Stimulated activated CD4-positive, alpha-beta T cell treated with anti-CD3 and anti-CD28 coated beads, Interleukin-2, amount 100 ng/mL, for 48 hours (primary cell): ENCODE data around the gene FOXD2.

ENCODE experiments used
- DNase-seq, 2 donors: peaks; one replicate each; pipeline ENCODE4 v3.0.0-alpha.2; 2020

FOXD2 gene

DNA sequence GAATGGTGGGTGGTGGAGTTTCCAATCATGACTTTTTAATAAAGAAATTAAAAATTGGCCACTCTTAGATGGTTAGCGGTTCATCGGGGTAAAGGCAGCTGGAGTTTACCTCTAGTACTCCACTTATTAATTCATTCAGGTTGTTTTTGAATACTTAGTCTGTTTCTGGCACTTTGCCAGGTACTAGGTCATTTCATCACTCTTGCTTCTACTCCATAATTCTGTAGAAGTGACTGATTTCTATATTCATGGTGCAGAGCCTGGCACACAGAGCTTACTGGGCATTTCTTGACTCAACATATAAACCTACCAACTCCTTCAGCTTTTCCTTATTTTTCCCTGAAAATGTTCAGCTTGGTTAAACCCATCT lies 31.5 kb downstream of the FOXD2 start:
- no peak for DNase-seq

GRCh38 chr1:47469910-47470309 lies 32.1 kb downstream of the FOXD2 start:
- DNase-seq, result no peak

- no peak for DNase-seq
Observed at GRCh38 chr1:47471163-47471562, 33.3 kb downstream of the FOXD2 start.

DNA sequence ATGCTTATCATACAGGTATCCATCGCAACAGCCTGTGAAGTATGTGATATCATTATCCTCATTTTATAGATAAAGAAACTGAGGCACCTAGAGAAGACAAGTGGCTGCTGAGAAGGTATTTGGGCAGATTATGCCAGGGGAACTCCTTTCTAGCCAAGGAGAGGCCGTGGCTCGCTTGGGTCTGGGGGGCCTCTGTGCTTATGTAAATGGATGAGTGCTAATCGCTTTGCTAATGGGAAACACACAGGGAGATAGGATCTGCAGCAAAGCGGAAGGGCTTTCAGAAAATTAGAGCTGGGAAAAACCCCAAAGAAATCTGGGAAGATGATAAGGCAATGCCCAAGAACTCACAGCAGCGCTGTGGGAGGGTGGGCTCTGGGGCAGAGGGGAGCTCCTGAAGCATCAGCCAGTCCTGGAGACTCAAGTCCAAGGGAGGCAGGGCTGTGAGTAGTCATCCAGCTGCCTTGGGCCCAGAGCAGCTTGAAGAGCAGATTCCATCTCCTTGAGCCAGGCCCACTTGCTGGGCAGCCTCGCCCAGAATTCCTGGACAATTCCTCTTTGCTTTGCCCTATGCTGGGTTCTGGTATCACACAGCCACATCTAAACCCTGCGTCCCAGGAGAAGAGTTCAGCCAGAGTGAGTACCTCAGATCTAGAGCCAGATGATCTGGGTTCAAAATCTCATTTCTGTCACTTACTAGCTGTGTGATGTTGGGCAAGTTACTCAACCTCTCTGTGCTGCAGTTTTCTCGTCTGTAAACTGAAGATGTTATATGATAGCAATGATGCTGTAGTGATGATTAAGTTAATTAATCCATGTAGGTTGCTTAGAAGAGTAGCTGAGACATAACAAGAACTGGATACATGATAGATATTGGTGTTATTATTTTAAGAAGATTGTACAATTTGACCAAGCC lies 36.7 kb downstream of the FOXD2 start:
- no peak for DNase-seq

- no peak for DNase-seq
Observed at GRCh38 chr1:47477595-47478080, 39.8 kb downstream of the FOXD2 start.

GRCh38 chr1:47478090-47478489 lies 40.2 kb downstream of the FOXD2 start:
- DNase-seq, result no peak

GRCh38 chr1:47479664-47480063 lies 41.8 kb downstream of the FOXD2 start:
- DNase-seq, result no peak

DNA sequence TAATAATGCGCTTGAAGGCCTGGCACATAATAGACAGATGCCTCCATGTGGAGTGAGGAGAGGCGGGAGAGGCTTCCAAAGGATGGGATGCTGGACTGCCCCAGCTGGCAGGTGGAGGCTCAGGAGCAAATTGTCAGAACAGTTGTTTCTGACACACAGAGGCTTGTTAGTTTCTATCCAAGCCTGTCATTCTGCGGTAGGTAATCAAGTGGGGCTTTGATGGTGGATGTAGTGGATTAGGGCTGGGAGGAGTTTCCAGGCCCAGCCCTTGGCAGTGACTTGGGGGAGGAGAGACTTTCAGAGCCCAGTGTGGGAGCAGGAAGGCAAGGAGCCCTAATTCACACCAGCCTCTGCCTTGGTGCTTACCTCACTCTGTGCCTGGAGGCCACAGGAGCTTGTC lies 44.1 kb downstream of the FOXD2 start:
- DNase-seq, result no peak

- DNase-seq, result no peak
Observed at GRCh38 chr1:47482786-47483185, 44.9 kb downstream of the FOXD2 start.

DNA sequence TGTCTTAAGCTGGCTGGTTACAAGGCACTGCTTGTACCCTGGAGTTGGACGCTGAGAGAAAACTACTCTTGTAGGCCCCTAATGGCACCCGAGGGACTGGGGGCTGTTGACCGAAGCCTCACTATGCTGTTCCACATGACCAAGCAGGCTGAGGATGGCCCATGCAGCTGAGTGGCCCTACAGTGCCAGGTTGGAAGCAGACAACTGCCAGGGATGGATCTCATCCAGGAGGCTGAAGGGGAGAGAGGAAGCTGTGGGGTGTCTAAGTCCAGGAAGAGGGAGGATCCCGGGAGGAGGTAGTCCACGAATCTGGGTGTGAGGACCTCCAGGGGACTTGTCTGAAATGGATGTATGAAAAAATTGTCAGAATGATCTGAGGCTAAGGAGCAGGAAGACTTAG lies 45.8 kb downstream of the FOXD2 start:
- no peak for DNase-seq

GRCh38 chr1:47485817-47486216 lies 48.0 kb downstream of the FOXD2 start:
- DNase-seq, result no peak

GRCh38 chr1:47487332-47487731 lies 49.5 kb downstream of the FOXD2 start:
- no peak for DNase-seq

DNA sequence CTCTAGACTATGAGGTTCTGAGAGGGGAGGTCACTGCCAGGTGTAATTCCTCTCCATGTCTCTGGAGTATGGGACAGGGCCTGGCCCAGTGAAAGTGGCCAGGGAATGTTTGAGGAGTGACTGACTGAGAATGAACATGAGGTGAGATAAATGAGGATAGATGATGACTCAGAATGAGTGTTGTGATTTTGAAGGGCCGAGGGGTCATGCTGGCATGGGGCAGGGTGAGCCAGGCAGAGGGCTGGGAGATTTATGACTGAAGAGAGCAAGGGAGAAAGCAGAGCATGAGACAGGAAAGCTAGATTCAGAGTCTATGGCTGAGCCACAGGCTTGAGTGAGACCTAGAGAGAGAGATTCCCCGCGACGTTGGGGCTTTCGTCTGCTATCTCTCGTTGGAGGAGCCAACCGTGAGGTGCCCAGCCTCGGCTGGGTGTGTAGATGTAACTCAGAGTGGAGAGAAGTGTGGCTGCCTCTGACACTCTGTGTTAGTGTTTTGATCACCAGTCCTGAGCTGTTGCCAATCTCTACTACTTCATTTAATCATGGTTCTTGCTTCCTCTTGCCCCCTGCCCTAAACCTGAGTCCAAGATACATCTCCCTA lies 50.1 kb downstream of the FOXD2 start:
- DNase-seq, result no peak
